ENCODE data around the gene ANKRD27. TPM values are rescaled to one million over a fixed set of nuclear protein-coding genes. Genes with fewer than 3 reads are reported as not detected.
"Not testable (repeated sequence)": the region's sequence is repeated elsewhere in the genome, so short reads cannot be mapped to it uniquely, and the experiment has no call there.

The ANKRD27 gene
- total RNA-seq (2014; rRNA removed; shearing (Covaris generic)), result 19.3 and 27.6 TPM in 2 replicates

- peak; percentile 97 for DNase-seq (ENCODE audit: low spot score)
Measured at GRCh38 chr19:32674931-32675719, at the start of gene ANKRD27. Gene ANKRD27 (minus strand): TSS chr19:32675180. CDS start chr19:32659015, 16,165 bp downstream.

GRCh38 chr19:32720936-32721250, 45.9 kb upstream of the ANKRD27 start:
- no peak for DNase-seq (ENCODE audit: low spot score)

- no peak for DNase-seq (ENCODE audit: low spot score)
Measured at GRCh38 chr19:32720216-32720935, 45.4 kb upstream of the ANKRD27 start.

GRCh38 chr19:32719611-32720059, 44.7 kb upstream of the ANKRD27 start, which contains the start of gene TDRD12:
Gene TDRD12 (plus strand): TSS chr19:32719767. CDS start chr19:32720073, 306 bp downstream.
- no peak for DNase-seq (ENCODE audit: low spot score)

GRCh38 chr19:32718286-32718685, 43.3 kb upstream of the ANKRD27 start:
- DNase-seq (ENCODE audit: low spot score), result no peak

GRCh38 chr19:32717496-32717895, 42.5 kb upstream of the ANKRD27 start:
- no peak for DNase-seq (ENCODE audit: low spot score)

GRCh38 chr19:32716203-32716602, 41.2 kb upstream of the ANKRD27 start:
- not testable (repeated sequence) for DNase-seq (ENCODE audit: low spot score)

- no peak for DNase-seq (ENCODE audit: low spot score)
Measured at GRCh38 chr19:32711747-32712146, 36.8 kb upstream of the ANKRD27 start.

GRCh38 chr19:32709032-32709431, 34.1 kb upstream of the ANKRD27 start:
- DNase-seq (ENCODE audit: low spot score), result no peak

GRCh38 chr19:32708457-32708856, 33.5 kb upstream of the ANKRD27 start:
- no peak for DNase-seq (ENCODE audit: low spot score)

- DNase-seq (ENCODE audit: low spot score), result not testable (repeated sequence)
Measured at GRCh38 chr19:32704006-32704405, 29.0 kb upstream of the ANKRD27 start.

GRCh38 chr19:32702010-32702409, 27.0 kb upstream of the ANKRD27 start:
- no peak for DNase-seq (ENCODE audit: low spot score)

- DNase-seq (ENCODE audit: low spot score), result not testable (repeated sequence)
Measured at GRCh38 chr19:32700129-32700528, 25.1 kb upstream of the ANKRD27 start.

- DNase-seq (ENCODE audit: low spot score), result not testable (repeated sequence)
Measured at GRCh38 chr19:32696771-32697170, 21.8 kb upstream of the ANKRD27 start.

- not testable (repeated sequence) for DNase-seq (ENCODE audit: low spot score)
Measured at GRCh38 chr19:32695506-32695905, 20.5 kb upstream of the ANKRD27 start.

GRCh38 chr19:32694851-32695250, 19.9 kb upstream of the ANKRD27 start:
- not testable (repeated sequence) for DNase-seq (ENCODE audit: low spot score)

- not testable (repeated sequence) for DNase-seq (ENCODE audit: low spot score)
Measured at GRCh38 chr19:32694316-32694715, 19.3 kb upstream of the ANKRD27 start.

- DNase-seq (ENCODE audit: low spot score), result not testable (repeated sequence)
Measured at GRCh38 chr19:32693151-32694108, 18.4 kb upstream of the ANKRD27 start.

- DNase-seq (ENCODE audit: low spot score), result no peak
Measured at GRCh38 chr19:32692727-32693061, 17.7 kb upstream of the ANKRD27 start.

- peak; percentile 60 for DNase-seq (ENCODE audit: low spot score)
Measured at GRCh38 chr19:32691952-32692726, 17.2 kb upstream of the ANKRD27 start.
